Trophoblast cell (in vitro differentiated cells and primary cell): ENCODE measurements around the gene PIGL.

Source experiments
- DNase-seq, 2 donors: peaks; one replicate each; pipeline ENCODE4 v3.0.0-alpha.2; 2016
- H2AFZ ChIP-seq: 2 replicates; pipeline ENCODE4 v1.6.1; 2013; ENCODE audit warnings: low read length, moderate library complexity, mild to moderate bottlenecking; ENCODE audit not compliant: insufficient read depth, poor library complexity
- H2AK5ac ChIP-seq: 2 replicates; pipeline ENCODE4 v1.6.1; 2013; ENCODE audit warnings: mild to moderate bottlenecking, low read length
- H2BK120ac ChIP-seq: 2 replicates; pipeline ENCODE4 v1.6.1; 2013; ENCODE audit warnings: low read length, mild to moderate bottlenecking, moderate library complexity; ENCODE audit not compliant: insufficient read depth, poor library complexity
- H2BK12ac ChIP-seq: 2 replicates; pipeline ENCODE4 v1.6.1; 2013; ENCODE audit warnings: mild to moderate bottlenecking, low read length, moderate library complexity
- H2BK5ac ChIP-seq: 2 replicates; pipeline ENCODE4 v1.6.1; 2013; ENCODE audit warnings: low read length, low read depth, moderate library complexity, mild to moderate bottlenecking; ENCODE audit not compliant: poor library complexity
- H3K14ac ChIP-seq: 2 replicates; pipeline ENCODE4 v1.6.1; 2013; ENCODE audit warnings: mild to moderate bottlenecking, low read length
- H3K18ac ChIP-seq: 2 replicates; pipeline ENCODE4 v1.6.1; 2013; ENCODE audit warnings: mild to moderate bottlenecking, low read length
- H3K23ac ChIP-seq: 2 replicates; pipeline ENCODE4 v1.6.1; 2013; ENCODE audit warnings: low read length
- H3K27ac ChIP-seq: 2 replicates; pipeline ENCODE4 v1.5.1; 2013; ENCODE audit warnings: low read depth, mild to moderate bottlenecking, inconsistent platforms, low read length, moderate library complexity
- H3K27me3 ChIP-seq: 2 replicates; pipeline ENCODE4 v1.6.1; 2013; ENCODE audit warnings: inconsistent platforms, mild to moderate bottlenecking, low read length, moderate library complexity; ENCODE audit not compliant: insufficient read depth
- H3K36me3 ChIP-seq, 2 experiments: 1 replicate in 1 of 2; 2 replicates in 1 of 2; pipeline ENCODE4 v1.6.1; 2013; ENCODE audit warnings: low read length in 2 of 2, mild to moderate bottlenecking in 2 of 2, moderate library complexity in 1 of 2; ENCODE audit not compliant: insufficient read depth in 2 of 2, control insufficient read depth in 1 of 2
- H3K4ac ChIP-seq: 2 replicates; pipeline ENCODE4 v1.6.1; 2013; ENCODE audit warnings: low read depth, mild to moderate bottlenecking, low read length, moderate library complexity
- H3K4me1 ChIP-seq, 2 experiments: 1 replicate in 1 of 2; 2 replicates in 1 of 2; pipeline ENCODE4 v1.6.1; 2013; ENCODE audit warnings: low read length in 2 of 2, mild to moderate bottlenecking in 2 of 2, moderate library complexity in 1 of 2; ENCODE audit not compliant: insufficient read depth in 2 of 2, control insufficient read depth in 1 of 2
- H3K4me2 ChIP-seq: 2 replicates; pipeline ENCODE4 v1.6.1; 2013; ENCODE audit warnings: inconsistent platforms, mild to moderate bottlenecking, low read length, moderate library complexity
- H3K4me3 ChIP-seq: 2 replicates; pipeline ENCODE4 v1.5.1; 2013; ENCODE audit warnings: mild to moderate bottlenecking, low read depth, low read length, inconsistent platforms
- H3K79me1 ChIP-seq: one replicate; pipeline ENCODE4 v1.6.1; 2013; ENCODE audit warnings: low read length
- H3K79me2 ChIP-seq: 2 replicates; pipeline ENCODE4 v1.6.1; 2013; ENCODE audit warnings: low read length, mild to moderate bottlenecking; ENCODE audit not compliant: control insufficient read depth, insufficient read depth, poor library complexity
- H3K9ac ChIP-seq: 2 replicates; pipeline ENCODE4 v1.6.1; 2013; ENCODE audit warnings: mild to moderate bottlenecking, low read length
- H3K9me3 ChIP-seq: 2 replicates; pipeline ENCODE4 v1.6.1; 2013; ENCODE audit warnings: low read depth, mild to moderate bottlenecking, control low read depth, inconsistent platforms, low read length; ENCODE audit not compliant: insufficient read depth
- H4K12ac ChIP-seq: 2 replicates; pipeline ENCODE4 v1.6.1; 2013; ENCODE audit warnings: low read depth, mild to moderate bottlenecking, low read length, moderate library complexity
- H4K8ac ChIP-seq: 2 replicates; pipeline ENCODE4 v1.6.1; 2013; ENCODE audit warnings: low read depth, mild to moderate bottlenecking, low read length, moderate library complexity
- H4K91ac ChIP-seq: one replicate; pipeline ENCODE4 v1.6.1; 2013; ENCODE audit warnings: low read depth, mild to moderate bottlenecking, low read length, moderate library complexity
- WGBS: extraction: QIAGEN DNeasy Blood & Tissue Kit; methylation state at CpG from one replicate; pipeline ENCODE4 v1.1.7; 2013; ENCODE audit warnings: missing lambda C conversion rate; ENCODE audit not compliant: insufficient read length, insufficient coverage; ENCODE audit errors: extremely low coverage; 5-methylcytosine and 5-hydroxymethylcytosine counted together

The PIGL gene

DNA sequence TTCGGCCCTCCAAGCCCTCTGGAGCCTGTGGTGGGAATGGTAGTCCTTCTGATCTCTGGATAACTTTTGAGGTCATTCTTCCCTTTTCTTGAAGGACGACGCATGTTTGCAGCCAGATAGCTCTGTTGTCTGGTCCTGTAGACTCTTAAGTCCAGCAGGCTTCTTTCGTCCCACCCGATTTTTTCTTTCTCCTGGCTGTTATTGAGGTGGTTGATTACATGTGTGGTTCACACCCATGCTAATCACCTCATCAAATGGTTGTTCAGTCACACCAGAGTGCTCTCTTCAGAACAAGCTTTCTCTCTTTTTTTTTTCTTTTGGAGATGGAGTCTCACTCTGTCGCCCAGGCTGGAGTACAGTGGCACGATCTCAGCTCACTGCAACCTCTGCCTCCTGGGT, 30.6 kb downstream of the PIGL start:
- H3K36me3 ChIP-seq = peaks cover 0 to 5% of the 10 kb centered on the region in 2 experiments
- no peak overlapping the region for H2BK120ac ChIP-seq
- no peak overlapping the region for H2AFZ ChIP-seq
- no peak overlapping the region for H4K8ac ChIP-seq
- H3K79me2 ChIP-seq = no peaks in the 10 kb centered on the region
- H4K91ac ChIP-seq = no peak overlapping the region
- H2AK5ac ChIP-seq = no peak overlapping the region
- no peak overlapping the region for H3K9ac ChIP-seq
- H3K27me3 ChIP-seq = no peaks in the 10 kb centered on the region
- DNase-seq = no peak
- H2BK12ac ChIP-seq = no peak overlapping the region
- H3K4me1 ChIP-seq = no peaks in the 10 kb centered on the region
- H3K79me1 ChIP-seq = no peaks in the 10 kb centered on the region
- H3K4ac ChIP-seq = no peak overlapping the region
- H3K9me3 ChIP-seq = no peaks in the 10 kb centered on the region
- WGBS = no CpG with 5 or more reads among the region's 7 CpGs
- H3K14ac ChIP-seq = no peak overlapping the region
- H3K18ac ChIP-seq = no peak overlapping the region
- no peak overlapping the region for H3K4me2 ChIP-seq
- H2BK5ac ChIP-seq = no peak overlapping the region
- H3K4me3 ChIP-seq = no peak overlapping the region
- no peak overlapping the region for H4K12ac ChIP-seq
- H3K27ac ChIP-seq = no peak overlapping the region
- no peak overlapping the region for H3K23ac ChIP-seq

DNA sequence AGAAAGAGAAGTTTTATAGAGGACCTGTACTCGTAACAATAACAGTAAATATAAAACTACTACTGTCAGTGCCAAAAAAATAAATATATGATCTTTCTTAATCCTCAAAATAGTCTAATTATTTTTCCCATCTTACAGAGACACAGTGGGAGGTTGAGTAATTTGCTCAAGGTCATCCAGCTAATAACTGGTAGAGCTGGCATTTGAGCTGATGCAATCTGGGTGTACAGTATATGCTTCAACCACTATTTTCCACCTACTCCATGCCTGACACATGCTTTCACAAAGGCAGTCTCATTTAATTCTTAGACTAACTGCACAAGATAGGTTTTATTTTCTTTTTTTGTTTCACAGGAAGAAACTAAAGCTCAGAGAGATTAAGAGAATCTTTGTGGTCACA, 33.6 kb downstream of the PIGL start:
- H3K4me1 ChIP-seq = no peaks in the 10 kb centered on the region
- H3K27me3 ChIP-seq = no peaks in the 10 kb centered on the region
- no CpG with 5 or more reads among the region's 1 CpG for WGBS
- H4K12ac ChIP-seq = no peak overlapping the region
- H3K9me3 ChIP-seq = no peaks in the 10 kb centered on the region
- no peak overlapping the region for H3K9ac ChIP-seq
- H2BK12ac ChIP-seq = no peak overlapping the region
- no peak overlapping the region for H3K14ac ChIP-seq
- no peak overlapping the region for H2BK120ac ChIP-seq
- H4K8ac ChIP-seq = no peak overlapping the region
- no peaks in the 10 kb centered on the region for H3K79me1 ChIP-seq
- no peak overlapping the region for H2AFZ ChIP-seq
- H3K23ac ChIP-seq = no peak overlapping the region
- H3K4ac ChIP-seq = no peak overlapping the region
- peak in 1 of 2 donors; percentile 3 for DNase-seq
- H3K4me3 ChIP-seq = no peak overlapping the region
- no peaks in the 10 kb centered on the region for H3K79me2 ChIP-seq
- H3K4me2 ChIP-seq = no peak overlapping the region
- H3K18ac ChIP-seq = no peak overlapping the region
- no peak overlapping the region for H4K91ac ChIP-seq
- H2BK5ac ChIP-seq = no peak overlapping the region
- H3K27ac ChIP-seq = no peak overlapping the region
- no peak overlapping the region for H2AK5ac ChIP-seq
- no peaks in the 10 kb centered on the region for H3K36me3 ChIP-seq

DNA sequence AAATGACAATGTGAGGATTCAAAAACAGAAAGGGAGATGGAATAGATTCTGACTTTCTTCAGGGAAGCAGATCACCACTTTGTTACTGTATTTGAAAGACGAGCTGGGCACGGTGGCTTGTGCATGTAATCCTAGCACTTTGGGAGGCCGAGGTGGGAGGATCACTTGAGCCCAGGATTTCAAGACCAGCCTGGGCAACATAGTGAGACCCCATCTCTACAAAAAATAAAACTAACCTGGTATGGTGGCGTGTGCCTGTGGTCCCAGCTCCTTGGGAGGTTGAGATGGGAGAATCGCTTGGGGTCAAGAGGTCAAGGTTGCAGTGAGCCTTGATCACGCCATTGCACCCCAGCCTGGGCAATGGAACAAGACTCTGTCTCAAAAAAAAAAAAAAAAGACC, 34.0 kb downstream of the PIGL start:
- Histone ChIP-seq H3K27ac (no peak overlapping the region), H3K9ac (no peak overlapping the region), H3K27me3 (no peaks in the 10 kb centered on the region), H3K36me3 (no peaks in the 10 kb centered on the region), H3K14ac (no peak overlapping the region), H3K4ac (no peak overlapping the region), H2BK5ac (no peak overlapping the region), H2BK120ac (no peak overlapping the region), H3K18ac (no peak overlapping the region), H3K23ac (no peak overlapping the region), H3K4me1 (no peaks in the 10 kb centered on the region), H4K91ac (no peak overlapping the region), H2AFZ (no peak overlapping the region), H4K8ac (no peak overlapping the region), H4K12ac (no peak overlapping the region), H3K79me2 (no peaks in the 10 kb centered on the region), H3K4me2 (no peak overlapping the region), H2AK5ac (no peak overlapping the region), H3K79me1 (no peaks in the 10 kb centered on the region), H3K4me3 (no peak overlapping the region), H2BK12ac (no peak overlapping the region), H3K9me3 (no peaks in the 10 kb centered on the region)
- DNase-seq = no peak
- no CpG with 5 or more reads among the region's 6 CpGs for WGBS

DNA sequence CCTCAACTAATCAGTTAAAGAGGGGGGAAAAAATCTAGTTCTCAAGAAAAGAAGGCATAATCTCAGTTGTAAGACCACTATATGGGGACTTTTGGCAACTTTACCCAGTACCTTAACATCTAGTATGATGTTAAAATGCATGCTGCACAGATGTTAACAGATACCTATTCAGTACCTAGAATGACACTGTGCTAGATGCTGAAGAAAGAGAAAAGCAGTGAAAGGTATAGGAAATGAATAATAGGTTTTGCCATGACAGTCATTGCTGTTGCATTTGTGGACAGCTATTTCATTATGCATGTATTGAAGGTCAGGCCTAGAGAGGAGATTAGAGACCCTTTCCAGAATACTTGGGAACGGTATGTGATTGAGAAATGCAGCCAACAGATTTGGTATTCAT, 34.5 kb downstream of the PIGL start:
- Histone ChIP-seq H3K36me3 (no peaks in the 10 kb centered on the region), H3K9me3 (no peaks in the 10 kb centered on the region), H2BK120ac (no peak overlapping the region), H4K91ac (no peak overlapping the region), H3K27ac (no peak overlapping the region), H3K79me1 (no peaks in the 10 kb centered on the region), H2BK12ac (no peak overlapping the region), H3K4me1 (no peaks in the 10 kb centered on the region), H3K18ac (no peak overlapping the region), H3K27me3 (no peaks in the 10 kb centered on the region), H3K4ac (no peak overlapping the region), H3K79me2 (no peaks in the 10 kb centered on the region), H4K8ac (no peak overlapping the region), H2AFZ (no peak overlapping the region), H3K14ac (no peak overlapping the region), H3K23ac (no peak overlapping the region), H2BK5ac (no peak overlapping the region), H3K4me3 (no peak overlapping the region), H2AK5ac (no peak overlapping the region), H3K4me2 (no peak overlapping the region), H4K12ac (no peak overlapping the region), H3K9ac (no peak overlapping the region)
- DNase-seq = no peak
- no CpG with 5 or more reads among the region's 1 CpG for WGBS
